Esophagus squamous epithelium (tissue), 4 donors: ENCODE measurements around the gene PANX2.

ENCODE experiments used
- CTCF ChIP-seq, 6 experiments: fragments of 450-650 bp in 4 of 6; fragments of 200-600 bp in 2 of 6; sonication (generic) in 2 of 6; IDR thresholded peaks; one replicate each; pipeline ENCODE4 v1.5.1; 2016 to 2019; ENCODE audit warnings: antibody characterized with exemption in 6 of 6, mild to moderate bottlenecking in 4 of 6, moderate library complexity in 4 of 6
- POLR2A ChIP-seq, 4 donors: fragments of 450-650 bp; IDR thresholded peaks; one replicate each; pipeline ENCODE4 v1.6.1; 2017; ENCODE audit warnings: antibody characterized with exemption in 4 of 4, mild to moderate bottlenecking in 4 of 4, moderate library complexity in 3 of 4

GRCh38 chr22:50121202-50121740 lies 49.3 kb upstream of the PANX2 start:
- TF ChIP-seq CTCF (IDR thresholded peaks at IDR 0.05) = no peak
- no peak for TF ChIP-seq POLR2A (IDR thresholded peaks at IDR 0.05)
